Hepatocyte (in vitro differentiated cells): Measurements from ENCODE around the gene TMPRSS2.
"Not testable (repeated sequence)": the region's sequence is repeated elsewhere in the genome, so short reads cannot be mapped to it uniquely, and the experiment has no call there.

Experiments used
- EZH2phosphoT487 ChIP-seq: fragments of 200-600 bp; sonication (generic); IDR thresholded peaks from one replicate; pipeline ENCODE4 v1.6.1; 2018; ENCODE audit warnings: antibody characterized with exemption, mild to moderate bottlenecking, low read depth, moderate library complexity; ENCODE audit not compliant: unreplicated experiment, severe bottlenecking
- TF ChIP-seq, protein P1 (sequence below): fragments of 200-600 bp; sonication (generic); IDR thresholded peaks from 2 replicates; pipeline ENCODE4 v1.5.1; 2016; ENCODE audit warnings: antibody characterized with exemption, mild to moderate bottlenecking; ENCODE audit not compliant: poor library complexity

DNA sequence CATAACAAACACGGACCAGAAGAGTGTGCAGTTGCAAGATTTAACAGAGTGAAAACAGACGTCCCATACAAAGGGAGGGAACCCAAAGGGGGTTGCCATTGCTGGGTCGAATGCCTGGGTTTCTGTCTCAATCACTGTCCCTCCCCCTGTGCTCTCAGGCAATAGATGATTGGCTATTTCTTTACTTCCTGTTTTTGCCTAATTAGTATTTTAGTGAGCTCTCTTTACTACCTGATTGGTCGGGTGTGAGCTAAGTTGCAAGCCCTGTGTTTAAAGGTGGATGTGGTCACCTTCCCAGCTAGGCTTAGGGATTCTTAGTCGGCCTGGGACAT, 84.7 kb downstream of the TMPRSS2 start:
- TF ChIP-seq, protein P1, sequence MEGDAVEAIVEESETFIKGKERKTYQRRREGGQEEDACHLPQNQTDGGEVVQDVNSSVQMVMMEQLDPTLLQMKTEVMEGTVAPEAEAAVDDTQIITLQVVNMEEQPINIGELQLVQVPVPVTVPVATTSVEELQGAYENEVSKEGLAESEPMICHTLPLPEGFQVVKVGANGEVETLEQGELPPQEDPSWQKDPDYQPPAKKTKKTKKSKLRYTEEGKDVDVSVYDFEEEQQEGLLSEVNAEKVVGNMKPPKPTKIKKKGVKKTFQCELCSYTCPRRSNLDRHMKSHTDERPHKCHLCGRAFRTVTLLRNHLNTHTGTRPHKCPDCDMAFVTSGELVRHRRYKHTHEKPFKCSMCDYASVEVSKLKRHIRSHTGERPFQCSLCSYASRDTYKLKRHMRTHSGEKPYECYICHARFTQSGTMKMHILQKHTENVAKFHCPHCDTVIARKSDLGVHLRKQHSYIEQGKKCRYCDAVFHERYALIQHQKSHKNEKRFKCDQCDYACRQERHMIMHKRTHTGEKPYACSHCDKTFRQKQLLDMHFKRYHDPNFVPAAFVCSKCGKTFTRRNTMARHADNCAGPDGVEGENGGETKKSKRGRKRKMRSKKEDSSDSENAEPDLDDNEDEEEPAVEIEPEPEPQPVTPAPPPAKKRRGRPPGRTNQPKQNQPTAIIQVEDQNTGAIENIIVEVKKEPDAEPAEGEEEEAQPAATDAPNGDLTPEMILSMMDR, result not testable (repeated sequence)
- TF ChIP-seq EZH2phosphoT487, result not testable (repeated sequence)
